HCT116 (cell line): Measurements from ENCODE around the gene BLACAT1. TPM values are rescaled to one million over a fixed set of nuclear protein-coding genes. Genes with fewer than 3 reads are reported as not detected.
"Not testable (repeated sequence)": the region's sequence is repeated elsewhere in the genome, so short reads cannot be mapped to it uniquely, and the experiment has no call there.

ENCODE experiments used
- ATAC-seq: fragments of 200-7000 bp; cut with Tn5 transposase; 2 replicates; pipeline ENCODE4 v1.9.1; 2020; ENCODE audit warnings: mild to moderate bottlenecking, moderate library complexity
- BruUV-seq: library from RNA; stranded (reverse); fragments of 400-500 nt; replicated peaks from 2 replicates; lab custom pipeline; 2021; lab: Mats Ljungman, UMichigan
- CTCF ChIA-PET: fragments of 300-600 bp; sonication (Branson Sonifier 250); formaldehyde crosslinking; loops from one replicate; lab custom pipeline; 2021; ENCODE audit warnings: antibody characterized with exemption; lab: Charles Lee
- POLR2A ChIA-PET: fragments of 300-600, 350-600 bp; sonication (Branson Sonifier 250); formaldehyde crosslinking; loops from one replicate; lab custom pipeline; 2021; ENCODE audit warnings: antibody characterized with exemption; lab: Charles Lee
- RAD21 ChIA-PET, 2 experiments: fragments of 300-600 bp; sonication (Branson Sonifier 250); formaldehyde crosslinking; loops; one replicate each; lab custom pipeline; 2023; ENCODE audit warnings: low total read pairs in 2 of 2; ENCODE audit not compliant: uncharacterized antibody in 2 of 2, unreplicated experiment in 2 of 2, low non-redundant PET in 1 of 2; lab: Charles Lee
- DNase-seq: peaks from one replicate; pipeline ENCODE4 v3.0.0-alpha.2; 2010; ENCODE audit warnings: low read depth, low spot score
- H2AFZ ChIP-seq: fragments of 200-600 bp; shearing (Covaris generic), sonication (generic); 2 replicates; pipeline ENCODE4 v1.6.1; 2017; ENCODE audit warnings: low read depth, mixed run types, mixed read lengths, antibody characterized with exemption, low read length; ENCODE audit not compliant: poor library complexity, severe bottlenecking
- H3K27ac ChIP-seq: 2 replicates; pipeline ENCODE4 v1.5.1; 2012; ENCODE audit warnings: low read depth, low read length
- H3K27me3 ChIP-seq: fragments of 200-600 bp; sonication (generic); 2 replicates; pipeline ENCODE4 v1.6.1; 2016; ENCODE audit warnings: mixed run types, low read length, mixed read lengths; ENCODE audit not compliant: insufficient read depth
- H3K36me3 ChIP-seq, 2 experiments: fragments of 200-500 bp in 1 of 2; fragments of 200-600 bp in 1 of 2; sonication (Bioruptor generic) in 1 of 2; sonication (generic) in 1 of 2; 2 replicates each; pipeline versions ENCODE4 v1.5.1 to v1.6.1; 2014 to 2016; ENCODE audit warnings: low read length in 2 of 2, inconsistent platforms in 1 of 2, mixed read lengths in 1 of 2, mixed run types in 1 of 2; ENCODE audit not compliant: insufficient read depth in 2 of 2, control insufficient read depth in 1 of 2
- H3K4me1 ChIP-seq, 2 experiments: fragments of 200-600 bp in 1 of 2; sonication (generic) in 1 of 2; 2 replicates each; pipeline versions ENCODE4 v1.5.1 to v1.6.1; 2012 to 2017; ENCODE audit warnings: low read length in 2 of 2, inconsistent platforms in 1 of 2, mild to moderate bottlenecking in 1 of 2, mixed read lengths in 1 of 2, mixed run types in 1 of 2, moderate library complexity in 1 of 2; ENCODE audit not compliant: insufficient read depth in 2 of 2, control insufficient read depth in 1 of 2
- H3K4me2 ChIP-seq: fragments of 200-600 bp; sonication (generic); 2 replicates; pipeline ENCODE4 v1.6.1; 2017; ENCODE audit warnings: mixed run types, low read length, mixed read lengths
- H3K4me3 ChIP-seq, 2 experiments: fragments of 200-600 bp in 1 of 2; sonication (generic) in 1 of 2; replicated peaks in 1 of 2; 2 replicates each; pipeline ENCODE4 v1.5.1; 2011 to 2016; ENCODE audit warnings: low read length in 2 of 2, control low read depth in 1 of 2, low read depth in 1 of 2, mild to moderate bottlenecking in 1 of 2, mixed read lengths in 1 of 2, mixed run types in 1 of 2
- H3K79me2 ChIP-seq: fragments of 200-600 bp; sonication (generic); 2 replicates; pipeline ENCODE4 v1.6.1; 2017; ENCODE audit warnings: mild to moderate bottlenecking, mixed run types, low read length, moderate library complexity, mixed read lengths; ENCODE audit not compliant: insufficient read depth
- H3K9ac ChIP-seq: fragments of 200-600 bp; sonication (generic); 2 replicates; pipeline ENCODE4 v1.6.1; 2016; ENCODE audit warnings: low read length, mixed read lengths
- H3K9me2 ChIP-seq: fragments of 200-600 bp; sonication (generic), shearing (Covaris generic); 2 replicates; pipeline ENCODE4 v1.6.1; 2017; ENCODE audit warnings: mixed run types, mild to moderate bottlenecking, moderate library complexity; ENCODE audit not compliant: insufficient read depth
- H3K9me3 ChIP-seq, 2 experiments: fragments of 200-500 bp in 1 of 2; fragments of 200-600 bp in 1 of 2; sonication (Bioruptor generic) in 1 of 2; sonication (generic) in 1 of 2; 2 replicates each; pipeline ENCODE4 v1.6.1; 2014 to 2017; ENCODE audit warnings: low read length in 2 of 2, mixed read lengths in 2 of 2, inconsistent platforms in 1 of 2, low read depth in 1 of 2, mild to moderate bottlenecking in 1 of 2, mixed run types in 1 of 2, moderate library complexity in 1 of 2; ENCODE audit not compliant: control insufficient read depth in 1 of 2, insufficient read depth in 1 of 2
- H4K20me1 ChIP-seq: fragments of 200-600 bp; sonication (generic), shearing (Covaris generic); 2 replicates; pipeline ENCODE4 v1.6.1; 2017; ENCODE audit warnings: mixed run types, mild to moderate bottlenecking, moderate library complexity; ENCODE audit not compliant: insufficient read depth
- EZH2phosphoT487 ChIP-seq: fragments of 200-600 bp; IDR thresholded peaks from 2 replicates; pipeline ENCODE4 v1.6.1; 2018; ENCODE audit warnings: antibody characterized with exemption, borderline replicate concordance
- ZFX ChIP-seq: fragments of 450-650 bp; IDR thresholded peaks from 2 replicates; pipeline ENCODE4 v1.6.1; 2017
- intact Hi-C: fragments of 100-400 bp; cut with micrococcal nuclease; formaldehyde crosslinking; loops from 2 replicates; pipeline ENCODE4 v1.10.0; 2022
- total RNA-seq: library from RNA; stranded (reverse); gene quantifications from one replicate; pipeline ENCODE4 v1.2.1, GENCODE V29; 2021; ENCODE audit not compliant: unreplicated experiment

Gene BLACAT1
- total RNA-seq, 1 experiment from 2014 or later: 3.9 TPM

- no peak for TF ChIP-seq ZFX
- no peak for TF ChIP-seq EZH2phosphoT487
- BruUV-seq: no TSS peak
- intact Hi-C loops: no loop called here
- no peaks in the 10 kb centered on the region for H3K36me3 ChIP-seq
- H3K4me1 ChIP-seq: peaks cover 0 to 10% of the 10 kb centered on the region in 2 experiments; a peak in 3 of 4 replicates
- DNase-seq: no peak
- no peak overlapping the region for H2AFZ ChIP-seq
- RAD21 ChIA-PET: no interaction called here
- no peak overlapping the region for H3K27ac ChIP-seq
- H4K20me1 ChIP-seq: no peaks in the 10 kb centered on the region
- no peaks in the 10 kb centered on the region for H3K79me2 ChIP-seq
- CTCF ChIA-PET: interaction anchor here (1.1 to 4.5 kb wide), 2 partner anchors 87 to 210 kb away, joined by 3 to 85 read pairs; no protein-coding TSS in a partner anchor
- POLR2A ChIA-PET: no interaction called here
- no peak overlapping the region for H3K4me3 ChIP-seq
- H3K4me2 ChIP-seq: no peak overlapping the region
- no peaks in the 10 kb centered on the region for H3K9me3 ChIP-seq
- no peak for ATAC-seq
- no peaks in the 10 kb centered on the region for H3K9me2 ChIP-seq
- peaks cover 18% of the 10 kb centered on the region for H3K27me3 ChIP-seq
- no peak overlapping the region for H3K9ac ChIP-seq
Measured at GRCh38 chr1:205483372-205483771, 27.5 kb upstream of the BLACAT1 start.

GRCh38 chr1:205482587-205482986 is 26.7 kb upstream of the BLACAT1 start:
- POLR2A ChIA-PET, H3K36me3 ChIP-seq, intact Hi-C loops, H3K9me2 ChIP-seq, BruUV-seq, H3K27ac ChIP-seq, DNase-seq, ATAC-seq, H3K79me2 ChIP-seq, H3K4me3 ChIP-seq, H3K9ac ChIP-seq, H2AFZ ChIP-seq, H4K20me1 ChIP-seq, H3K9me3 ChIP-seq, H3K4me2 ChIP-seq: not testable (repeated sequence)
- Histone ChIP-seq H3K4me1 (peaks cover 7 to 18% of the 10 kb centered on the region in 2 experiments), H3K27me3 (peaks cover 18% of the 10 kb centered on the region)
- CTCF ChIA-PET: interaction anchor here (1.1 to 4.5 kb wide), 3 partner anchors 44 to 209 kb away, joined by 3 to 85 read pairs (median 3); no protein-coding TSS in a partner anchor
- RAD21 ChIA-PET: interaction anchor here in 1 of 2 experiments (1.8 kb wide), 1 partner anchor 85 kb away, joined by 5 read pairs; no protein-coding TSS in a partner anchor
